ENCODE measurements around the gene GNAL.
"Not testable (repeated sequence)": the region's sequence is repeated elsewhere in the genome, so short reads cannot be mapped to it uniquely, and the experiment has no call there.

The GNAL gene

DNA sequence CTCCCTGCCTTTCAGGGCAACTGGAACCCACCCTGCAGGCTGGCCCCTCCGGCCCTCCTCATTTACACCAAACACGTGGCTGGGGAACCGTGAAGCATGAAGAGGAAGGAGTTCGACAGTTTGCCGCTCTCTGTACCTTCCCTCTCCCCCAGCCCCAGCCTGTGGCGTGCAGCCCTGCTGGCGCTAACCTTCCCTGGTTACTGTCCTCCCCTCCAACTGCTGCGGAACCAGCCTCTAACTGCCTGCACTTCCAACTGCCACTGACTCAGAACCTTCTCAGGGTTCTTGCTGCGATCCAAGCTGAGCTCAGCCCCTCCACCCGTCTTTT is 19.2 kb upstream of the GNAL start:
- no peak for DNase-seq

GRCh38 chr18:11671156-11671555 is 17.9 kb upstream of the GNAL start:
- no peak for DNase-seq

DNA sequence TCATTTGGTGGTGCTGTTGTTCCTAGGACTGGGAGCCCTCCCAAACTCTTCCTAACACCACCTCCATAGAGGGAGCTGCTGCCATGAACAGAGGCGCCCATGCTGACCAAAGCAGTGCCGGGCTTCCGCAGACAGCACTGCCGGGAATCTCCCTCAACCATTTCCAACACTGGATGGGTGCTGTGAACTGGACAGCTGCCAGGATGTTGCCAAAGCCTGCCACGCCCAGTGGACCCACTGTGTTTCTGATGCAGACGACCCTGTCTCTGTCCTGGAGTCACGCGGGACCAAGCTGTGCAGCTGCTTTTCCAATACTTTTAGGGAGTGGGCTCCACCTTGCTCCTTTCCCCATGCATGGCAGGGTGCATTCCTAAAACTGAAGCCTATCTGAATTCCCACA is 16.9 kb upstream of the GNAL start:
- no peak for DNase-seq

GRCh38 chr18:11672846-11673454 is 16.1 kb upstream of the GNAL start:
- DNase-seq, result no peak

GRCh38 chr18:11673560-11673959 is 15.5 kb upstream of the GNAL start:
- DNase-seq, result no peak

GRCh38 chr18:11674119-11674518 is 14.9 kb upstream of the GNAL start:
- no peak for DNase-seq

GRCh38 chr18:11676386-11676785 is 12.7 kb upstream of the GNAL start:
- no peak for DNase-seq

DNA sequence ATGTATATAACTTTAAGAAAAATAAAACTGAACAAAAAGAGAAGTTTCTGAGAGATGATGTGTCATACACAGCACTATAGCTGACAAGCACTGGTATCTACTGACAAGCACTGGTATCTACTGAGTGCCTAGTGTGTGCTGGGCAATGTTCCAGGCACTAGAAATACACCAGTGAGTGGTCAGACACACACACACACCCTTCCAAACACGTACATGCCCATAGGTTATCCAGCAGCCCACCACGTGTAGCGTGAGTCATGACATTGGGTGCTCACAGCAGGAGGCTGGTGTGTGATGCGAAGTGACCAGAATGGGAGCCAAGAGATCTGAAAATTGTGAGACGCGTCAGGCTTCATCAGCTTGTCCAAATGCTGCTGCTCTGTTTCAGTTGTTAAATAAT is 12.2 kb upstream of the GNAL start:
- no peak for DNase-seq

DNA sequence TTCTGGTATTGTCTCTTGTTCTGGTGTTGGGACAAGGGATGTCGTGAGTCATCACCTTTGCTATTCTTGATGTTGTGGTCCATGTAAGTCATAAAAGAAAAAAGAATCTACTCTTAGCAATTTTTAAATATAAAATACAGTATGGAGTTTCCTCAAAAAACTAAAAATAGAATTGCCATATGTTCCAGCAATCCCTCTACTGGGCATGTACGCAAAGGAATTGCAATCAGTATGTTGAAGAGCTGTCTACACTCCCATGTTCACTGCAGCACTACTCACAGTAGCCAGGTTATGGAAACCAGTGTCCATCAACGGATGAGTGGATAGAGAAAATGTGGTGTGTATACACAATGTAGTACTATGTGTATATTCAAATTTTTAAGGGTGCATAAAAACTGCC is 10.9 kb upstream of the GNAL start:
- DNase-seq, result no peak

GRCh38 chr18:11689669-11690565 is 853 bp downstream of the GNAL start:
- peak; percentile 6 for DNase-seq

- DNase-seq, result not testable (repeated sequence)
These were observed 1.6 kb downstream of the GNAL start for GRCh38 chr18:11690660-11691059.

DNA sequence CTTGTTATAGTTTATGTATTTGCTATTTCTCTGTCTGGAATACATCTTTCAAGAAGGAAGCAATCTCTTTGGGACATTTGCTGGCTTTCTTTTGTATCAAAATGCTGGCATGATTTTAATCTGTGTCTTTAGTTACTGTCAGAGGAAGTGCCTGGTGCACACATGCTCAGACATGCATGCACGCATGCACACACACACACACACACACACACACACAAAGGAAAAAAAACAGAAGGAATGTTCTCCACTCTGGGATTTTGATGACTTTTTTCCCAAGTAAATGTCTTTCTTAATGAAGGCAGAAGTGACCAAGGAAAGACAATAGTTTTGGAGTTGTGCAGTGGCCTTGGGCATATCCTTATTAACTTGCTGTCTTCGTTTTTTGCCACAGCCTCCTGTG is 6.7 kb downstream of the GNAL start:
- no peak for DNase-seq

GRCh38 chr18:11696451-11696850 is 7.4 kb downstream of the GNAL start:
- DNase-seq, result no peak

DNA sequence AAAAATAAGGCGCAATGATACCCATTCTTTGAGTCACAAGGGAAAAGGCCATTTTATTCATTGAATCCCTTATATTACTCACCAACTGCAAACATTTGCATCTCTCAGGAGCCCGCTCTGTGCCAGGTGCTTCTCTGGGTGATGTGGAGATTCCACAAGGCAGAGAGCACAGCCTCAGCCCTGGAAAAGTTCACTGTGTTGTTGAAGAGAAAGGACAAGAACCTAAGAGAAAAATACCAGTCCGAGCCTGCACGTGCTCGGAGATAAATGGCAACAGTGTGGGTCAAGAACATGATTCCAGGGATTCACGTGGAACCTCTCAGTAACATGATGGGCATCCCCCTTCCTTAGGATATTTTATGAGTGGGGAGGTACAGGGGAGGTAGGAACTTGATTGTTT is 11.8 kb downstream of the GNAL start:
- DNase-seq, result no peak

DNA sequence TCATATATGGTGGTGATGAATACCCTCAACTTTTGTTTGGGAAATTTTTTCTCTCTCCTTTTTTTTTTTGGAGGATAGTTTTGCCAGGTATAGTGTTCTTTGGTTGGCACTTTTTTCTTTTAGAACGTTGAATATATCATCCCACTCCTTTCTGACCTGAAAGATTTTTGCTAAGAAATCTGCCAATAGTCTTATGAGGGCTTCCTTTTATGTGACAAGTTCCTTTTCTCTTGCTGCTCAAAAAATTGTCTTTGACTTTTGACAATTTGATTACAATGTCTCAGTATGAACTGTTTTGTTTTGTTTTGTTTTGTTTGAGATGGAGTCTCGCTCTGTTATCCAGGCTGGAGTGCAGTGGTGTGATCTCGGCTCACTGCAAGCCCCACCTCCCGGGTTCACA is 21.5 kb downstream of the GNAL start:
- no peak for DNase-seq

DNA sequence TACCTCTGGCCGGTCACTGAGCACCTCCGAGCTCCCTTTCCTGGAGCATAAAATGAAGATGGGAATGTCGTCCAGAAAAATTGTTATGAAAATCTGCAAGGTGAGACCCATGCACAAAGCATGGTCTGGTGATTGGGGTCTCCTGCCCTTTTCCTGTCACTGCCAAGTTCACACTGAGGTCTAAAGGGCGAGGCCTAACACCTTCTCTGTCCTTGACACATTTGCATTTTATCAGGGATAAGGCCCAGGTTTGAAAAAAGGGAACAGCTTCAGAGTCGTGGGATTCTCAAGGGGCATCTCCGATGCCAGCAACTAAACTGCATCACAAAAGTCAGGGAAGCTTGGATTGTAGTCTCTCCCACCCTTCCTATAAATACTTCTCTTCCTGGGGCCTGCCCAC is 24.7 kb downstream of the GNAL start:
- DNase-seq, result no peak

GRCh38 chr18:11714244-11714918 is 25.3 kb downstream of the GNAL start:
- no peak for DNase-seq

DNA sequence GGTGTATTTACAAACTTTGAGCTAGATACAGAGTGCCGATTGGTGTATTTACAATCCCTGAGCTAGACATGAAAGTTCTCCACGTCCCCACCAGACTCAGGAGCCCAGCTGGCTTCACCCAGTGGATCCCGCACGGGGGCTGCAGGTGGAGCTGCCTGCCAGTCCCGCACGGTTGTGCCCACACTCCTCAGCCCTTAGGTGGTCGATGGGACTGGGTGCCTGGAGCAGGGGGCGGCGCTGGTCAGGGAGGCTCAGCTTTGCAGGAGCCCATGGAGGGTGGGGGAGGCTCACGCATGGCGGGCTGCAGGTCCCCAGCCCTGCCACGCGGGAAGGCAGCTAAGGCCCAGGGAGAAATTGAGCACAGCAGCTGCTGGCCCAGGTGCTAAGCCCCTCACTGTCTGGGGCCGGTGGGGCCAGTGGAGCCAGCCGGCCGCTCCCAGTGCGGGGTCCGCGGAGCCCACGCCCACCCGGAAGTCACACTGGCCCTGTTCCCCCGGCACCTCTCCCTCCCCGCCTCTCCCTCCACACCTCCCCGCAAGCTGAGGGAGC is 27.8 kb downstream of the GNAL start:
- not testable (repeated sequence) for DNase-seq

GRCh38 chr18:11719050-11719449 is 30.0 kb downstream of the GNAL start:
- DNase-seq, result no peak

- DNase-seq, result no peak
These were observed 30.6 kb downstream of the GNAL start for GRCh38 chr18:11719621-11720020.

GRCh38 chr18:11721720-11722119 is 32.7 kb downstream of the GNAL start:
- DNase-seq, result no peak

GRCh38 chr18:11724781-11725180 is 35.7 kb downstream of the GNAL start:
- no peak for DNase-seq

DNA sequence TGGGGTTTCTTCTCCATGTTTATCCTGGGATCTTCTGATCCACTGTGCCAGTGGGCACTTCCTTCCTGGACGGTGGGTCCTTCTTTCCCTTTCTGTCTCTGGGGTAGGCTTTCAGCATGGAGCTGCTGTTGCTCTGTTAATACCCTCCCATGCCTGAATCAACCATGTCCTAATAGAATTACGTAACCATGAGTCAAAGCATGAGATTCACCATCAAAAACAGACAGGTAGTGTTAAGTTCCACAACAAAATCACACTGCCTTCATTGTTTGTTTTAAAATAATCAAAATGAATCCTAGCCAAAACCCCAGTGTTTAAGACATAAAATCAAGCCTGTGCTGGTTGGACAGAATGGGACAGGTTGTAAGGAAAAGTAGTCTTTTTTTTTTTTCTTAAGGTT is 37.5 kb downstream of the GNAL start:
- DNase-seq, result no peak

- no peak for DNase-seq
These were observed 39.2 kb downstream of the GNAL start for GRCh38 chr18:11728249-11728648.
